Measurements from ENCODE around the gene KRTAP22-1.

KRTAP22-1 gene

GRCh38 chr21:30600787-30601186 is at the start of gene KRTAP22-1:
Gene KRTAP22-1, plus strand, starts transcription at chr21:30601087.
- no peak for FAIRE-seq

GRCh38 chr21:30552782-30553181 is 48.1 kb upstream of the KRTAP22-1 start:
- FAIRE-seq = no peak

- FAIRE-seq = no peak
Measured at GRCh38 chr21:30555095-30555494, 45.8 kb upstream of the KRTAP22-1 start.

DNA sequence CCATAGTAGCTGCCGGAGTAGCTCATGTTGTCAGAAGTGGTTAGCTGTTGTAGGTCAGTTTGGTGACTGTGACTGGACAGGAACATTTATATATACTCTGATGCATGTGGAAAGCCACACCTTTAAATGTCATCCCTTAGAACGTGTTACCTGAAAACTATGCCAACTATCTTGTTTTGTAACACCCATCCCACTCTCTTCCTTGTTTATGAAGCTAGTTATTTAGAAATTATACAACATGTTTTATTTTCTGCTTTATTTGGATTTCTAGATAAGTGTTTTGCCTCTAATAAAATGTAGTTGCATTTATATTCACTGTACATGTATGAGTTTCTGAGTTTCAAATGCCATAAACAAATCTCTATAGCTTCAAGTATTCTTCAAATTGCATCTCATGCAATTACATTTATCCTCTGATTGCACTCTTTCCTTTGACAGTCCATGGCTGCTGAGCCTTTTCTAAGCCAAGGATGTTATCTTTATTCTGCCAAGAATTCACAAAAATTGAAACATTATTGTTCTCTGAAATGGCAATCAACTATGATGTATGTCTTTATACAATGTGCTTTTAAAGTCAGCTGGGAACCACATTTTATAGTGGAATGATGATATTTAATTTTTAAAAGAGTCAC is 39.5 kb upstream of the KRTAP22-1 start, which contains the start of gene KRTAP19-7:
Gene KRTAP19-7 (minus strand): TSS at position 51 of the 632 bp plus-strand sequence. CDS start 25 bp downstream, at position 26.
- FAIRE-seq = no peak

GRCh38 chr21:30561957-30562356 is 38.9 kb upstream of the KRTAP22-1 start:
- FAIRE-seq = no peak

GRCh38 chr21:30563072-30563471 is 37.8 kb upstream of the KRTAP22-1 start:
- no peak for FAIRE-seq

DNA sequence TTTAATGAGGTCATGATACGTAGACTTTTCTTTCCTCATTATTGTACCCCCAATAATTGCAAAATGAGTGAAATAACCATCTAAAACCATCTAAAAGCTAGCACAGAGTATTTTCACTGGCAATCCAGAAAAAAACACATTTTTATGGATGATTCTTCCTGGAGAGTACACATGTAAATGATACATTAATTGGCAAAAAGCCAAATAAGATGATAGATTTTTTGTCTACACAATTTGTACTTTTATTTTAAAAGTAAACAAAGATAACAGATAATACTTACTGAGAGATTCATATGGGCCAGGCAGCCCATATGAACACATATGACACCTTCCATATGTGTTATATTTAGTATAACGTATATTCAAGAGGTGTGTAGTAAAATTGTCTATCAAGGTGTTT is 37.3 kb upstream of the KRTAP22-1 start:
- FAIRE-seq = no peak

DNA sequence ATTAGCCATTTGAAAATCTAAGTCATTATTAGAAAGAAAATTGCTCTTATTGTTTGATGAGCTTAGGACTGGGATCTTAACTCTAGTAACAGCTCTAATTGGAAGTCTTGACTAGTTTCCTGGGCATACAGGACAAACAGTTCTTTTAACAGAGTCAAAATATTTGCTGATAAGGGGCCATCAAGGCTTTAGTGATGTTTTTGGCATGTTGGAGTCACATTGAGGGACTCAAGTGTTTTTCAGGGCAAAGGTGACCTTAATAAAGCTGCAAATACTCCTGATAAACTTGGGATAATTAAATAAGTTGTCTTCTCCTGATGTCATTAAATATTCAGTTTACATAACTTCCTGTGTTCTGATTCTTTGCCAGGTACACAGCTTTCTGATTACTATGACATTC is 33.3 kb upstream of the KRTAP22-1 start:
- no peak for FAIRE-seq

- no peak for FAIRE-seq
Measured at GRCh38 chr21:30577766-30578165, 23.1 kb upstream of the KRTAP22-1 start.

GRCh38 chr21:30579346-30579745 is 21.5 kb upstream of the KRTAP22-1 start:
- no peak for FAIRE-seq

- FAIRE-seq = no peak
Measured at GRCh38 chr21:30580132-30580531, 20.8 kb upstream of the KRTAP22-1 start.

DNA sequence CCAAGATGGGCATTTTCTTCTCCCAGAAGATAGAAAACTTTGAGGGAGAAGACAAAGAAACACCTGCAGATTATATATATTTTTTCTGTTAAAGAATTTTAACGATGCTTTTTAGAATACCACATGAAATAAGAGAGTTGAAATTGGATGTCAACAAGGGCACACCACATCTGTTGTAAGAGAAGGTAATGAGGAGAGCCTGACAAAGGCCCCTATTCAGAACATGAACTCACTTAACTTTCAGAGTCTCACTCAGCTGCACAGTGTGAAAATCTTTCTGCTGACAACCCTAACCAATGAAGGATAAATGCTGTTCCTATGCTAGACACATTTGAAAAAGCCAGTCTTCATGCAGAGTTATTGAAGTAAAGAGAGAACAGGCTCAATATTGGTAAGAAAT is 18.0 kb upstream of the KRTAP22-1 start:
- no peak for FAIRE-seq

- FAIRE-seq = no peak
Measured at GRCh38 chr21:30590297-30590696, 10.6 kb upstream of the KRTAP22-1 start, which contains the start of gene KRTAP22-2. Gene KRTAP22-2, minus strand, starts transcription at chr21:30590397.

- FAIRE-seq = no peak
Measured at GRCh38 chr21:30592140-30592539, 8.7 kb upstream of the KRTAP22-1 start, which contains the start of gene KRTAP6-3. Gene KRTAP6-3, plus strand, starts transcription at chr21:30592440. Its CDS starts 6 bp downstream, at chr21:30592446.

GRCh38 chr21:30598802-30599201 is 2.1 kb upstream of the KRTAP22-1 start, which contains the start of gene KRTAP6-2:
Gene KRTAP6-2, minus strand, starts transcription at chr21:30598902. Its CDS starts 28 bp downstream, at chr21:30598874.
- FAIRE-seq = no peak

DNA sequence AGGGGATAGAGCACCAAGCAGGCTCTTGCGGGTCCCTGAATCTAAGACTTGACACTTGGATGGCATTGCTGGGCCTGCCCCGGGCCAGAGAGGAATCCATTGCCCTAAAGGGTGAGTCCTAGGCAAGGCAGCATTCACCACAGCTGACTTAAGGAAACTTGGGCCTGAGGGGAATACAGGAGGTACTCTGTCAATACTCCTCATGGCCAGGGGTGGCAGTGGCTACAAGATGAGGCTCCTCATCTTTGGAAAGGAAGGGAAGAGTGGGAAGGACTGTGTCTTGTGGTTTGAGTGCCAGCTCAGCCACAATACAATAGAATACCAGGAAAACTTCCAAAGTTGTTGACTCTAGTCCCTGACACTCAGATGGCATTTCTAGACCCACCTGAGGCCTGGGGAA is 5.1 kb downstream of the KRTAP22-1 start:
- FAIRE-seq = no peak

- FAIRE-seq = no peak
Measured at GRCh38 chr21:30612132-30612531, 11.2 kb downstream of the KRTAP22-1 start.

DNA sequence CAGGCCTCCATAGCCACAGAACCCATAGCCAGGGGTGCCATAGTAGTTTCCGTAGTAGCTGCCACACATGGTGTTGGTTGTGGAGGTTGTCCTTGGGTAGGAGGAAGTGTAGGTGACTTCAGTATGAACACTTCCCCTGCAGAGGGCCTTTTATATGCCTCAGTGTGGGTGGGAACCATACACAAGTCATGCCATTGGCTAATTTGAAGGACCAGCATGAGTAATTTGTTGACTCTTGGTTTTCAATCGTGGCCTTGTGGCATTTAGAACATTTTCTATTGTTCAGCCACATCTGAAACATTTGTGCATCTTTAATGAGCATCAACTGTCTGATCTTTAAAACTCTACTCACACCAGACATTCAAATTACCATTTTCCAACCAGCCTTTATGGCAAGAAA is 12.9 kb downstream of the KRTAP22-1 start, which contains the start of gene KRTAP6-1:
Gene KRTAP6-1 (minus strand): TSS at position 95 of the 400 bp plus-strand sequence. CDS start 26 bp downstream, at position 69.
- FAIRE-seq = no peak

- no peak for FAIRE-seq
Measured at GRCh38 chr21:30615199-30615598, 14.3 kb downstream of the KRTAP22-1 start.

DNA sequence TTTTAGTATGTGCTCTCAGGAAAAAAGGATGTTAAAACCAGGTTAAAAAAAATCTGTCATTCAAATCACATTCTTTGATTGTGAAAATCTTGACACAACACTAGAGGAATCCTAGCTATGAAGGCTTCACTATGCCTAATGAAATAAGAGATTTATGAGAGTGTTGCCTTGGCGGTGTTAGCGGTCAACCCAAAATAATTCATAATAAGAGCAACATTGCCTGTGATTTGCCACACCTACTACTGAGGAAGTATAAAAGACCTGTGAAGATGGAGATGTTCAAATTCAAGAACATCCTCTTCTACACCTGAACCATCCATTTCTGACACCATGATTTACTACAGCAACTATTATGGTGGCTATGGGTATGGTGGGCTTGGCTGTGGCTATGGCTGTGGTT is 15.2 kb downstream of the KRTAP22-1 start, which contains the start of gene KRTAP20-1:
Gene KRTAP20-1 (plus strand): TSS at position 301 of the 400 bp plus-strand sequence. CDS start 30 bp downstream, at position 331.
- no peak for FAIRE-seq

GRCh38 chr21:30620080-30620479 is 19.2 kb downstream of the KRTAP22-1 start:
- no peak for FAIRE-seq

DNA sequence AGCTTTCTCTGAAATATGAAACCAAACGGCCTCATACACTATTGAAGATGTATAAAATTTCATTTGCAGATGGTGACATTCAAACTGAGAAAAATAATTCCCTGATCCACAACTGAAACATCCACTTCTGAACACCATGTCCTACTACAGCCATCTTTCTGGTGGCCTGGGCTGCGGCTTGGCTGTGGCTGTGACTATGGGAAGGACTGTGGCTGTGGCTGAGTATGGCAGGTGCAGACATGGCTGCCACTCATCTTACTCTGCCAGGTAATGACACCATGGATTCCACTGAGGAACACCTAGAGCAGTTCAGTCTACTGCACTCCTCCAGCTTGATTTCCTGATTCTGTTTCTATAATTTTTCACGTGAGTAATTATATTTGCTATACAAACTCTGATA is 19.6 kb downstream of the KRTAP22-1 start, which contains the start of gene KRTAP20-4:
Gene KRTAP20-4 (plus strand): TSS at position 106 of the 400 bp plus-strand sequence.
- no peak for FAIRE-seq

- no peak for FAIRE-seq
Measured at GRCh38 chr21:30623362-30623761, 22.5 kb downstream of the KRTAP22-1 start.

GRCh38 chr21:30625449-30626165 is 24.7 kb downstream of the KRTAP22-1 start:
- FAIRE-seq = no peak
